Activated CD4-positive, CD25-positive, alpha-beta regulatory T cell treated with anti-CD3 and anti-CD28 coated beads, Interleukin-2, amount 50 U/mL, for 24 hours (primary cell): ENCODE measurements around the gene C1QTNF1.

Source experiments
- ATAC-seq, 2 donors: fragments of 150-1000 bp; cut with Tn5 transposase; one replicate each; pipeline ENCODE4 v1.10.0; 2021; ENCODE audit warnings: mild to moderate bottlenecking in 1 of 2, moderate library complexity in 1 of 2

C1QTNF1 gene

DNA sequence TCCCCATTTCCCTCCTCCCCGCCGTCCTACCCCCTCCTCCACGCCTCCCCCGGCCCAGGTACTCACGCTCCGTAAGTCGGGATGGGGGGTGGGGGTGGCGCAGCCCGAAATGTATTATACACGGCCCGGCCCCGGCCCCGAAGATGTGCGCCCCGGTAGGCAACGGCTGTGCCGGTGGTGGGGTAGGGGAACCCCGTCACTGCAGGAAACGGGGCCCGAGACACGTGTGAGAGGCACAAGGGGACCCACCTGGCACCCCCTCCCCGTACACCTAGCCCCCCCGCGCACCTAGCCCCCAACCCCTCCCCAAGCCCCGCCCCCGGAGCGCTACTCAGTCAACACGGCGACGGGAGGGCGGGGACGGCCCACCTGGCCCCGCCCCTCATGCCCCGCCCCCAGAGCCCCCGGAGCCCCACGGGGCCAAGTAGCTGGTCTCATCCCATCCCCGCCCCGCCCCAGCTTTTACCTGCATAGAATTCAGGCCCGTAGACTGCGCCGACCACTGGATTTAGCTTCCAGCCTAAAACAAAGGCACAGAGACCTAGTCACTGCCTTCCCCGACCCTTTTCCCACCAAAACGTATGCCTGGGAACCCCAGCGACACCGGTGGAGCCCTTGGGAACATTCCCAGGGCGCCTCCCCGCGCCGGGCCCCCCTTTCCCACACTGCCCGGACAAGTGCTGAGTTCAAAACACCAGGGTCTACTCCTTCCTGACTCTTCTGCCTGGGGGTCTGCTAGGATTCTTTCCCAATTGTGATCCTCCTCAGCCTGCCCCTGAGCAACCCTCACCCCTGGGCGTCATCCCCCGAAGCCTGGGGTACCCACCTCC, 73.5 kb downstream of the C1QTNF1 start:
- no peak for ATAC-seq

DNA sequence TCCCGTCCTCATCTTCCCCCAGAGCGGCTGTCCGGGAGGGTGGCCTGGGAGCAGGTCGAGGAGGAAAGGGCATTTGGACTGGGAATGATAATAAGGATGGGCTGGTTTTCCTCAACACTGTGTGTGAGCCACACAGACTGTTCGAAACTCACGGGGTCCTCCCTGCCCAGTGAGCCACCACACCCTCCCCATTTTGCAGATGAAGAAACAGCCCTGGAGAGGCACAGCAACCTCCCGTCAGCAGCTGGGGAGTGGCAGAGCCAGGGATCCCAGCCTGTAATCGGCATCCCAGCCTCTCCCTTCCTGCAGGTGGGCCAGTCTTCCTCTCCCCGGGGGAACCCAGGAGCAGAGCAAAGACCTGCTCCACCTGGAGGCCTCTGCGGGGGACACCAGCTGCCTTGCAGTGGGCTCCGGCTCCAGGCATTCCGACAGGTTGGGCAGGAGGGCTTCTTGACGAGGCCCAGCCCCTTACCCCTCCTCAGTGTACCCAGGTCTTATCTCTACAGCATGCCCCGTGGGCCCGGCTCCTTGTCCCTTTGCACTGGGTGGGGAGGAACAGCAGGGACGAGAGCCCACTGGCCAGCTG, 74.4 kb downstream of the C1QTNF1 start:
- no peak for ATAC-seq
